Stomach (tissue), 4 donors: Measurements from ENCODE around the gene EGLN1.
"Not testable (repeated sequence)": the region's sequence is repeated elsewhere in the genome, so short reads cannot be mapped to it uniquely, and the experiment has no call there.

Experiments
- CTCF ChIP-seq, 7 experiments: fragments of 450-650 bp in 4 of 7; fragments of 200-600 bp in 3 of 7; sonication (generic) in 3 of 7; IDR thresholded peaks; one replicate each; pipeline ENCODE4 v1.5.1; 2016 to 2019; ENCODE audit warnings: antibody characterized with exemption in 7 of 7, control low read depth in 2 of 7, mild to moderate bottlenecking in 1 of 7
- POLR2A ChIP-seq, 4 donors: fragments of 450-650 bp; IDR thresholded peaks; one replicate each; pipeline ENCODE4 v1.6.1; 2016; ENCODE audit warnings: antibody characterized with exemption in 4 of 4, control low read depth in 2 of 4, mild to moderate bottlenecking in 1 of 4, moderate library complexity in 1 of 4

GRCh38 chr1:231459438-231459837 is 37.4 kb upstream of the EGLN1 start:
- TF ChIP-seq CTCF, POLR2A (IDR thresholded peaks at IDR 0.05): not testable (repeated sequence)
